ENCODE data around the gene VWA5B1. TPM values are rescaled to one million over a fixed set of nuclear protein-coding genes. Genes with fewer than 3 reads are reported as not detected.

The VWA5B1 gene
- polyA plus RNA-seq, 3 donors: 0.65 to 1.2 (median 0.69) TPM

- DNase-seq (ENCODE audit: low read depth in 3 of 3, low spot score in 2 of 3): no peak
Measured at GRCh38 chr1:20361401-20361800, 70.7 kb downstream of the VWA5B1 start.

GRCh38 chr1:20361805-20362381, 71.2 kb downstream of the VWA5B1 start:
- DNase-seq (ENCODE audit: low read depth in 3 of 3, low spot score in 2 of 3): no peak

- no peak for DNase-seq (ENCODE audit: low read depth in 3 of 3, low spot score in 2 of 3)
Measured at GRCh38 chr1:20362856-20363255, 72.2 kb downstream of the VWA5B1 start.

GRCh38 chr1:20365421-20366055, 74.9 kb downstream of the VWA5B1 start:
- DNase-seq (ENCODE audit: low read depth in 3 of 3, low spot score in 2 of 3): no peak

GRCh38 chr1:20366056-20366462, 75.4 kb downstream of the VWA5B1 start:
- no peak for DNase-seq (ENCODE audit: low read depth in 3 of 3, low spot score in 2 of 3)

GRCh38 chr1:20366463-20367115, 75.9 kb downstream of the VWA5B1 start:
- no peak for DNase-seq (ENCODE audit: low read depth in 3 of 3, low spot score in 2 of 3)

- no peak for DNase-seq (ENCODE audit: low read depth in 3 of 3, low spot score in 2 of 3)
Measured at GRCh38 chr1:20367116-20367585, 76.5 kb downstream of the VWA5B1 start.

GRCh38 chr1:20367626-20368025, 77.0 kb downstream of the VWA5B1 start:
- DNase-seq (ENCODE audit: low read depth in 3 of 3, low spot score in 2 of 3): no peak

- no peak for DNase-seq (ENCODE audit: low read depth in 3 of 3, low spot score in 2 of 3)
Measured at GRCh38 chr1:20368866-20369470, 78.3 kb downstream of the VWA5B1 start.

- no peak for DNase-seq (ENCODE audit: low read depth in 3 of 3, low spot score in 2 of 3)
Measured at GRCh38 chr1:20370698-20371097, 80.0 kb downstream of the VWA5B1 start.

- no peak for DNase-seq (ENCODE audit: low read depth in 3 of 3, low spot score in 2 of 3)
Measured at GRCh38 chr1:20371411-20371810, 80.7 kb downstream of the VWA5B1 start.

GRCh38 chr1:20371883-20372282, 81.2 kb downstream of the VWA5B1 start:
- no peak for DNase-seq (ENCODE audit: low read depth in 3 of 3, low spot score in 2 of 3)

- no peak for DNase-seq (ENCODE audit: low read depth in 3 of 3, low spot score in 2 of 3)
Measured at GRCh38 chr1:20372676-20373075, 82.0 kb downstream of the VWA5B1 start.

- DNase-seq (ENCODE audit: low read depth in 3 of 3, low spot score in 2 of 3): no peak
Measured at GRCh38 chr1:20373286-20373685, 82.6 kb downstream of the VWA5B1 start.

- no peak for DNase-seq (ENCODE audit: low read depth in 3 of 3, low spot score in 2 of 3)
Measured at GRCh38 chr1:20373764-20374163, 83.1 kb downstream of the VWA5B1 start.

GRCh38 chr1:20375563-20375962, 84.9 kb downstream of the VWA5B1 start:
- no peak for DNase-seq (ENCODE audit: low read depth in 3 of 3, low spot score in 2 of 3)

GRCh38 chr1:20376171-20376570, 85.5 kb downstream of the VWA5B1 start:
- no peak for DNase-seq (ENCODE audit: low read depth in 3 of 3, low spot score in 2 of 3)

GRCh38 chr1:20376880-20377494, 86.3 kb downstream of the VWA5B1 start:
- DNase-seq (ENCODE audit: low read depth in 3 of 3, low spot score in 2 of 3): no peak

- DNase-seq (ENCODE audit: low read depth in 3 of 3, low spot score in 2 of 3): no peak
Measured at GRCh38 chr1:20377516-20378270, 87.0 kb downstream of the VWA5B1 start.

- DNase-seq (ENCODE audit: low read depth in 3 of 3, low spot score in 2 of 3): no peak
Measured at GRCh38 chr1:20379075-20379474, 88.4 kb downstream of the VWA5B1 start.
